ENCODE results near the gene MSH2. TPM values are rescaled to one million over a fixed set of nuclear protein-coding genes. Genes with fewer than 3 reads are reported as not detected.

Gene MSH2
- total RNA-seq, 1 donor from 2014 or later, result 9.3 TPM

DNA sequence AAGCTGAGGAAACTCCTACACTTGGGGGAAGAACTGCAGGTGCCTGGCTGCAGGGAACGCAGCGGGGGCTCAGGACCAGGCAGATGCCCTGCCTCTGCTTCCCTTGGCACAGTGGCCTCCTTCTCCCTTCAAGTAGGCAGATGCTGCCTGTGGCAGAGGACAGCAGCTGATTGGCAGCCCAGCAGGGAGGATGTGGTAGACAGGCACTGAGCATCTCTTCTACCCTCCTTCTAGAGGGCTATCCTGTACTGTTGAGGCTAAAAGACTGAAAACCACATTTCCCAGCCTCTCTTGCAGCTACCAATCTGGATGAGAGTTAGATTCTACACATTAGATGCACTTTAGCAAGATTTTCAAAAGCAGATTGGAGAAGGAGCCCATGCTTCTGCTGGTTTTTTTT, 105.7 kb downstream of the MSH2 start:
- intact Hi-C loops (cut with DNase I), result no loop called here
- H3K4me3 ChIP-seq, result no peak overlapping the region
- no peak overlapping the region for H3K27ac ChIP-seq
- H3K27me3 ChIP-seq, result no peaks in the 10 kb centered on the region
- no peaks in the 10 kb centered on the region for H3K4me1 ChIP-seq
- TF ChIP-seq, protein P1, sequence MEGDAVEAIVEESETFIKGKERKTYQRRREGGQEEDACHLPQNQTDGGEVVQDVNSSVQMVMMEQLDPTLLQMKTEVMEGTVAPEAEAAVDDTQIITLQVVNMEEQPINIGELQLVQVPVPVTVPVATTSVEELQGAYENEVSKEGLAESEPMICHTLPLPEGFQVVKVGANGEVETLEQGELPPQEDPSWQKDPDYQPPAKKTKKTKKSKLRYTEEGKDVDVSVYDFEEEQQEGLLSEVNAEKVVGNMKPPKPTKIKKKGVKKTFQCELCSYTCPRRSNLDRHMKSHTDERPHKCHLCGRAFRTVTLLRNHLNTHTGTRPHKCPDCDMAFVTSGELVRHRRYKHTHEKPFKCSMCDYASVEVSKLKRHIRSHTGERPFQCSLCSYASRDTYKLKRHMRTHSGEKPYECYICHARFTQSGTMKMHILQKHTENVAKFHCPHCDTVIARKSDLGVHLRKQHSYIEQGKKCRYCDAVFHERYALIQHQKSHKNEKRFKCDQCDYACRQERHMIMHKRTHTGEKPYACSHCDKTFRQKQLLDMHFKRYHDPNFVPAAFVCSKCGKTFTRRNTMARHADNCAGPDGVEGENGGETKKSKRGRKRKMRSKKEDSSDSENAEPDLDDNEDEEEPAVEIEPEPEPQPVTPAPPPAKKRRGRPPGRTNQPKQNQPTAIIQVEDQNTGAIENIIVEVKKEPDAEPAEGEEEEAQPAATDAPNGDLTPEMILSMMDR (IDR thresholded peaks at IDR 0.05), result no peak
- TF ChIP-seq POLR2AphosphoS5 (IDR thresholded peaks at IDR 0.05; ENCODE audit: insufficient read depth in 1 of 2, low read depth in 1 of 2) (no peak), POLR2A (IDR thresholded peaks at IDR 0.05) (no peak)
- no peak for DNase-seq (ENCODE audit: extremely low spot score in 2 of 2)
- H3K9me3 ChIP-seq, result no peaks in the 10 kb centered on the region
- H3K36me3 ChIP-seq, result no peaks in the 10 kb centered on the region

DNA sequence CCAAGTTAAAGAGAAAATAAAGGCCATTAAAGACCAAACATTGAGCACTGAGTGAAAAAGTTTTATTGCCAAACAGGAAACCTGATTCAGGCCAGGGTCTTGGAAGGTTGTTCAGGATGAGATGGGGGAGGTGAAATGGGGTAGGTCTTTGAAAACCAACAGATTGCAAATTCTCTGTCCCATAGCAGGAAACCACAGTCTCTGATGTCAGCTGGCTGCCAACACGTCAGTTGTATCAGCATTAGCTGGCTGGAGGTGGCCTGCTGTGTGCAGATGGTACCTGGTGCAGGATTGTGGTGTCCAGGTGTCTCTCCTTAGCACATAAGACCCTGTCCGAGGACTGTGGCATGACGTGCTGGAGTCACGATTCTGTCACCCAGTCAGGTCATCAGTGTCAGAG, 106.3 kb downstream of the MSH2 start:
- H3K4me3 ChIP-seq, result no peak overlapping the region
- no peak for TF ChIP-seq POLR2AphosphoS5 (IDR thresholded peaks at IDR 0.05; ENCODE audit: insufficient read depth in 1 of 2, low read depth in 1 of 2)
- TF ChIP-seq, protein P1 (IDR thresholded peaks at IDR 0.05), result no peak
- no peak for TF ChIP-seq POLR2A (IDR thresholded peaks at IDR 0.05)
- intact Hi-C loops (cut with DNase I), result no loop called here
- no peaks in the 10 kb centered on the region for H3K9me3 ChIP-seq
- no peak for DNase-seq (ENCODE audit: extremely low spot score in 2 of 2)
- H3K36me3 ChIP-seq, result no peaks in the 10 kb centered on the region
- H3K27ac ChIP-seq, result no peak overlapping the region
- H3K4me1 ChIP-seq, result no peaks in the 10 kb centered on the region
- no peaks in the 10 kb centered on the region for H3K27me3 ChIP-seq

DNA sequence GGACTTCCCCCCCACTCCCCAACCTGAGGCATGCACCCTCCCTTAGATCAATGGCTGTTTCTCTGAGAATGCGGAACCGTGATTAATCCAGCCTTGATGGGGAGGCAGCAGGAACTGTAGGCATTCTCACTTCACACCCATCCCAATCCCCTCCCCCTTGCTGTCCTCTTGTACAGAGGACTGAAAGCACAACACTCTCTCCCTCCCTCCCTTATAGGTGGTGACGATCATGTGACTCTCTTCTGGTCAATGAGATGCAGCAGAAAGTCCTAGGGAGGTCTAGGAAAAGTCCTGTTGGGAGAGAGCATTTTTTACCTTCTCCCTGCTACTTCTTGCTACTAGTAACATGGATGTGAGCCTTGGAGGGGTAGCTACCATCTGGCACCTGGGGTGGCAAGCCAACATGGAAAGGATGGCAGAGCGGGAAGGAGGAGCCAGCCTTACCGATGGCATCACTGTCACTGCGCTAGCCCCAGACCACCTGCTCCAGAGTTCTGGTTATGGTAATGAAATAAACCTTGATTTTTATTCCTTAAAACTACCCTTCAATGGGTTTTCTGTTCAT, 106.9 kb downstream of the MSH2 start:
- TF ChIP-seq POLR2AphosphoS5 (IDR thresholded peaks at IDR 0.05; ENCODE audit: insufficient read depth in 1 of 2, low read depth in 1 of 2), result no peak
- TF ChIP-seq, protein P1 (IDR thresholded peaks at IDR 0.05), result no peak
- no peak for TF ChIP-seq POLR2A (IDR thresholded peaks at IDR 0.05)
- intact Hi-C loops (cut with DNase I), result no loop called here
- no peak for DNase-seq (ENCODE audit: extremely low spot score in 2 of 2)
- no peaks in the 10 kb centered on the region for H3K9me3 ChIP-seq
- no peak overlapping the region for H3K27ac ChIP-seq
- H3K4me1 ChIP-seq, result no peaks in the 10 kb centered on the region
- H3K27me3 ChIP-seq, result no peaks in the 10 kb centered on the region
- H3K36me3 ChIP-seq, result no peaks in the 10 kb centered on the region
- no peak overlapping the region for H3K4me3 ChIP-seq

DNA sequence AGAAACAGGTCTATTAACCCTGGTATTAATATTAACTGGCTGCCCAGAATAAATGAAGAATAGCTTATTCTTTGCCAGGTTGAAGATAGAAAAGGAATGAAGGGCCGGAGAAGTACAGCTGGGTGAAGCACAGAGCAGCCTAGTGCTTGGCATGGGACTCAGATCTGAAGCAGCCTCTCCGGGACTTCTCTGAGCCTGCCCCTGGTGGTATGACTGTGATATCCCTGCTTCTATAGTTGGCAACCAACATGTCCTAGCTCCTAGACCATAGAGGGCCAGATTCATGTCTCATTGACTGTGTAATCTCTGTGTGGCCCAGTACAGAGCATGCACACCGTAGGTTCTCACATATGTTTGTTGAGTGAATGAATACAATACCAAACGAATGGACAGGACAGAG, 107.8 kb downstream of the MSH2 start:
- H3K4me3 ChIP-seq, result no peak overlapping the region
- intact Hi-C loops (cut with DNase I), result no loop called here
- TF ChIP-seq POLR2AphosphoS5 (IDR thresholded peaks at IDR 0.05; ENCODE audit: insufficient read depth in 1 of 2, low read depth in 1 of 2) (no peak), POLR2A (IDR thresholded peaks at IDR 0.05) (no peak)
- TF ChIP-seq, protein P1 (IDR thresholded peaks at IDR 0.05), result no peak
- no peaks in the 10 kb centered on the region for H3K9me3 ChIP-seq
- no peaks in the 10 kb centered on the region for H3K36me3 ChIP-seq
- no peaks in the 10 kb centered on the region for H3K27me3 ChIP-seq
- H3K27ac ChIP-seq, result no peak overlapping the region
- H3K4me1 ChIP-seq, result no peaks in the 10 kb centered on the region
- no peak for DNase-seq (ENCODE audit: extremely low spot score in 2 of 2)

DNA sequence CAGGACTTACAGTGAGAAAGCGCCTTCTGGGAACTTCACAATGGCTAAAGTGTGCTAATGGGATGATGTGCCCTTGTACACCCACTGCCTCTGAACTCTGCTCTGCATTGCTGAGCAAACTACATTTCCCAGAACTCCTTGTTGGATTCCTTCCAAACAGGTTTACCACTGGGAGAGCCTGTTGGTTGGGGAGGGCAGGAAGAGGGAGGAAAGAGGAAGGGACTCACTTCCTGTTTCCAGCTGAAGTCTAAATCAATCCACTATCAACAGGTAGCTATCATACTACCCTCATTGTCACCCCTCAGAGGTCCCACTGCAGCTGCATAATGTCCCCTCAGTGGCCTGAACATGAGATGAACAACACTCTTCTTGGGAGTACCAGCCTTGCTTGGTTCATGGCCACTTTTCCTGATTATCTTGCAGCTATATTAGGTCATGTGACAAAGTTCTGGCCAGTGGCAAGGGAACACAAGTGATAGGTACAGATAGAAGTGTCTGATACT, 109.7 kb downstream of the MSH2 start:
- H3K4me3 ChIP-seq, result no peak overlapping the region
- DNase-seq (ENCODE audit: extremely low spot score in 2 of 2), result no peak
- H3K27ac ChIP-seq, result no peak overlapping the region
- TF ChIP-seq, protein P1 (IDR thresholded peaks at IDR 0.05), result no peak
- TF ChIP-seq POLR2AphosphoS5 (IDR thresholded peaks at IDR 0.05; ENCODE audit: insufficient read depth in 1 of 2, low read depth in 1 of 2) (no peak), POLR2A (IDR thresholded peaks at IDR 0.05) (no peak)
- no peaks in the 10 kb centered on the region for H3K36me3 ChIP-seq
- H3K4me1 ChIP-seq, result no peaks in the 10 kb centered on the region
- no peaks in the 10 kb centered on the region for H3K27me3 ChIP-seq
- intact Hi-C loops (cut with DNase I), result no loop called here
- H3K9me3 ChIP-seq, result no peaks in the 10 kb centered on the region

All from vagina (tissue), 2 donors.